H1 (cell line): ENCODE measurements around the gene ZBTB46. TPM values are rescaled to one million over a fixed set of nuclear protein-coding genes. Genes with fewer than 3 reads are reported as not detected.

Source experiments
- CTCF ChIA-PET: fragments of 300-600 bp; sonication (Branson Sonifier 250); formaldehyde crosslinking; loops from one replicate; lab custom pipeline; 2021; ENCODE audit not compliant: partially characterized antibody; lab: Charles Lee
- POLR2A ChIA-PET: fragments of 300-600 bp; sonication (Branson Sonifier 250); formaldehyde crosslinking; loops from one replicate; lab custom pipeline; 2021; ENCODE audit warnings: inconsistent platforms; ENCODE audit not compliant: partially characterized antibody; lab: Charles Lee
- DNase-seq, 2 experiments: peaks; one replicate each; pipeline versions ENCODE4 v3.0.0 to v3.0.0-alpha.2; 2010 to 2022; ENCODE audit warnings: low spot score in 2 of 2, low read depth in 1 of 2, mixed read lengths in 1 of 2
- FAIRE-seq: peaks from 2 replicates; lab custom pipeline; 2011; peaks lifted over from hg19 to GRCh38; lab: Jason Lieb, UNC
- H2AFZ ChIP-seq: 2 replicates; pipeline ENCODE4 v1.8.1; 2012; ENCODE audit warnings: low read length, inconsistent platforms
- H2AK5ac ChIP-seq: 2 replicates; pipeline ENCODE4 v1.6.1; 2013; ENCODE audit warnings: low read depth, low read length
- H2BK120ac ChIP-seq: replicated peaks from 2 replicates; pipeline ENCODE3; 2013; ENCODE audit warnings: low read depth, low read length, inconsistent platforms
- H2BK12ac ChIP-seq: 2 replicates; pipeline ENCODE4 v1.6.1; 2013; ENCODE audit warnings: low read depth, low read length
- H2BK15ac ChIP-seq: 2 replicates; pipeline ENCODE4 v1.6.1; 2013; ENCODE audit warnings: low read length
- H2BK20ac ChIP-seq: 2 replicates; pipeline ENCODE4 v1.6.1; 2013; ENCODE audit warnings: low read length
- H2BK5ac ChIP-seq: 2 replicates; pipeline ENCODE4 v1.6.1; 2013; ENCODE audit warnings: low read depth, low read length
- H3K14ac ChIP-seq: 2 replicates; pipeline ENCODE4 v1.6.1; 2013; ENCODE audit warnings: inconsistent platforms; ENCODE audit not compliant: insufficient read length
- H3K18ac ChIP-seq: 2 replicates; pipeline ENCODE4 v1.6.1; 2013; ENCODE audit warnings: low read length; ENCODE audit errors: extremely low read depth
- H3K23ac ChIP-seq: 2 replicates; pipeline ENCODE4 v1.6.1; 2013; ENCODE audit warnings: inconsistent platforms; ENCODE audit not compliant: insufficient read length
- H3K23me2 ChIP-seq: 2 replicates; pipeline ENCODE4 v1.6.1; 2013; ENCODE audit warnings: low read depth, low read length
- H3K27ac ChIP-seq: 2 replicates; pipeline ENCODE4 v1.6.1; 2011; ENCODE audit warnings: low read depth, low read length, inconsistent platforms
- H3K27me3 ChIP-seq, 4 experiments: replicated peaks in 1 of 4; 1 replicate in 1 of 4; 2 replicates in 3 of 4; pipeline versions ENCODE4 v1.6.1 to v1.8.1; 2011 to 2013; ENCODE audit warnings: low read length in 3 of 4, mild to moderate bottlenecking in 3 of 4, inconsistent platforms in 2 of 4, mixed read lengths in 2 of 4, moderate library complexity in 1 of 4; ENCODE audit not compliant: control insufficient read depth in 3 of 4, insufficient read depth in 3 of 4; ENCODE audit errors: extremely low read depth in 1 of 4
- H3K36me3 ChIP-seq, 4 experiments: 2 replicates each; pipeline versions ENCODE4 v1.6.1 to v1.8.1; 2011 to 2013; ENCODE audit warnings: mild to moderate bottlenecking in 4 of 4, low read length in 3 of 4, moderate library complexity in 2 of 4, control low read depth in 1 of 4, inconsistent platforms in 1 of 4; ENCODE audit not compliant: insufficient read depth in 4 of 4, control insufficient read depth in 2 of 4
- H3K4ac ChIP-seq: replicated peaks from 2 replicates; pipeline ENCODE3; 2013; ENCODE audit warnings: low read length, low read depth, mixed read lengths, inconsistent platforms; ENCODE audit not compliant: insufficient read length
- H3K4me1 ChIP-seq, 4 experiments: replicated peaks in 1 of 4; 1 replicate in 1 of 4; 2 replicates in 3 of 4; pipeline versions ENCODE4 v1.6.1 to v1.8.1; 2011 to 2013; ENCODE audit warnings: low read length in 3 of 4, inconsistent platforms in 2 of 4, mixed read lengths in 1 of 4; ENCODE audit not compliant: insufficient read depth in 4 of 4, control insufficient read depth in 3 of 4
- H3K4me2 ChIP-seq, 2 experiments: 2 replicates each; pipeline versions ENCODE4 v1.6.1 to v1.8.1; 2011 to 2013; ENCODE audit warnings: low read depth in 2 of 2, low read length in 2 of 2, control low read depth in 1 of 2, inconsistent platforms in 1 of 2, mild to moderate bottlenecking in 1 of 2; ENCODE audit not compliant: insufficient read depth in 1 of 2
- H3K4me3 ChIP-seq, 4 experiments: fragments of 200-600, 300-600 bp in 1 of 4; sonication (generic), shearing (Covaris generic), sonication (Bioruptor Twin) in 1 of 4; 2 replicates each; pipeline versions ENCODE4 v1.5.1 to v1.8.1; 2011 to 2016; ENCODE audit warnings: low read length in 4 of 4, low read depth in 3 of 4, control low read depth in 2 of 4, inconsistent platforms in 2 of 4, mild to moderate bottlenecking in 2 of 4, mixed read lengths in 1 of 4, moderate library complexity in 1 of 4; ENCODE audit not compliant: insufficient read depth in 2 of 4; ENCODE audit errors: extremely low read depth in 1 of 4
- H3K56ac ChIP-seq: replicated peaks from 2 replicates; pipeline ENCODE3; 2013; ENCODE audit warnings: low read depth, mild to moderate bottlenecking, mixed read lengths, low read length, inconsistent platforms; ENCODE audit not compliant: insufficient read length
- H3K79me1 ChIP-seq: 2 replicates; pipeline ENCODE4 v1.6.1; 2013; ENCODE audit warnings: low read depth, low read length, control low read depth
- H3K79me2 ChIP-seq, 2 experiments: 2 replicates each; pipeline versions ENCODE4 v1.6.1 to v1.8.1; 2012 to 2013; ENCODE audit warnings: low read length in 2 of 2, mild to moderate bottlenecking in 2 of 2, inconsistent platforms in 1 of 2; ENCODE audit not compliant: insufficient read depth in 2 of 2, control insufficient read depth in 1 of 2
- H3K9ac ChIP-seq, 4 experiments: replicated peaks in 1 of 4; 1 replicate in 1 of 4; 2 replicates in 3 of 4; pipeline versions ENCODE4 v1.6.1 to v1.8.1; 2011 to 2013; ENCODE audit warnings: low read depth in 3 of 4, low read length in 3 of 4, control low read depth in 2 of 4, mild to moderate bottlenecking in 2 of 4, moderate library complexity in 2 of 4, inconsistent platforms in 1 of 4; ENCODE audit errors: extremely low read depth in 1 of 4
- H3K9me3 ChIP-seq, 2 experiments: 2 replicates each; pipeline versions ENCODE4 v1.6.1 to v1.8.1; 2012 to 2013; ENCODE audit warnings: mild to moderate bottlenecking in 2 of 2, moderate library complexity in 2 of 2, control low read depth in 1 of 2, inconsistent platforms in 1 of 2, low read depth in 1 of 2, low read length in 1 of 2, mixed read lengths in 1 of 2; ENCODE audit not compliant: insufficient read depth in 2 of 2
- H4K20me1 ChIP-seq, 2 experiments: replicated peaks in 1 of 2; 2 replicates each; pipeline versions ENCODE3 to v1.8.1; 2011 to 2013; ENCODE audit warnings: inconsistent platforms in 2 of 2, low read length in 2 of 2, mild to moderate bottlenecking in 1 of 2; ENCODE audit not compliant: insufficient read depth in 2 of 2, control insufficient read depth in 1 of 2
- H4K5ac ChIP-seq: 2 replicates; pipeline ENCODE4 v1.6.1; 2013; ENCODE audit warnings: low read length, low read depth, mixed read lengths, inconsistent platforms; ENCODE audit not compliant: insufficient read length
- H4K8ac ChIP-seq: 2 replicates; pipeline ENCODE4 v1.8.0; 2013; ENCODE audit warnings: mild to moderate bottlenecking, moderate library complexity, low read length, inconsistent platforms; ENCODE audit not compliant: insufficient read depth; ENCODE audit errors: extremely low read depth
- H4K91ac ChIP-seq: replicated peaks from 2 replicates; pipeline ENCODE3; 2013; ENCODE audit warnings: low read length, mixed read lengths, inconsistent platforms; ENCODE audit not compliant: insufficient read length
- EZH2 ChIP-seq: fragments of 200-600 bp; sonication (generic); IDR thresholded peaks from 2 replicates; pipeline ENCODE4 v1.7.1; 2012; ENCODE audit warnings: low read depth, mild to moderate bottlenecking, moderate library complexity, low read length, inconsistent platforms; ENCODE audit not compliant: severe bottlenecking
- MAX ChIP-seq: IDR thresholded peaks from 2 replicates; pipeline ENCODE4 v1.6.1; 2012; ENCODE audit warnings: inconsistent platforms
- RBBP5 ChIP-seq: IDR thresholded peaks from 2 replicates; pipeline ENCODE4 v1.7.1; 2012; ENCODE audit warnings: low read depth, mild to moderate bottlenecking, inconsistent platforms, low read length, moderate library complexity, borderline replicate concordance
- RFX5 ChIP-seq: IDR thresholded peaks from 2 replicates; pipeline ENCODE4 v1.6.1; 2011; ENCODE audit warnings: low read depth, low read length, improper control_type of control experiment, borderline replicate concordance
- SIX5 ChIP-seq: IDR thresholded peaks from 2 replicates; pipeline ENCODE4 v1.6.1; 2011; ENCODE audit warnings: mild to moderate bottlenecking, low read depth, low read length
- TAF1 ChIP-seq: IDR thresholded peaks from 2 replicates; pipeline ENCODE4 v1.6.1; 2011; ENCODE audit warnings: mild to moderate bottlenecking, low read depth, low read length
- TBP ChIP-seq: IDR thresholded peaks from 2 replicates; pipeline ENCODE4 v1.6.1; 2011; ENCODE audit warnings: low read depth, low read length, improper control_type of control experiment
- WGBS, 2 experiments: shearing (Covaris generic) in 1 of 2; methylation state at CpG; one replicate each; pipeline versions ENCODE4 v1.1.6 to v1.1.7; 2013 to 2015; ENCODE audit warnings: low lambda C conversion rate in 2 of 2, mixed read lengths in 2 of 2, inconsistent platforms in 1 of 2, low coverage in 1 of 2, missing lambda C conversion rate in 1 of 2; ENCODE audit not compliant: insufficient replicate concordance in 2 of 2, insufficient coverage in 1 of 2, insufficient read length in 1 of 2; ENCODE audit errors: extremely low coverage in 1 of 2, missing lambda C conversion rate in 1 of 2; 5-methylcytosine and 5-hydroxymethylcytosine counted together
- long read RNA-seq, 2 experiments: library from RNA in 1 of 2; library from capped mRNA in 1 of 2; stranded (forward); transcript quantifications; one replicate each; pipeline ENCODE4 v2.0.0, GENCODE V29; 2021; ENCODE audit warnings: inconsistent platforms in 1 of 2
- polyA minus RNA-seq, 3 experiments: library from RNA; depleted of rRNA, polyadenylated mRNA; stranded (reverse); fragments of >200 nt; gene quantifications; 1 replicate in 2 of 3; 2 replicates in 1 of 3; pipeline ENCODE4 v1.2.3, GENCODE V29; 2011
- polyA plus RNA-seq, 7 experiments: library from polyadenylated mRNA; depleted of rRNA in 3 of 7; stranded (reverse) in 5 of 7; unstranded in 2 of 7; fragments of >200 nt in 5 of 7; fragments of 200-250 nt in 2 of 7; gene quantifications; 1 replicate in 5 of 7; 2 replicates in 1 of 7; 4 replicates in 1 of 7; pipeline versions ENCODE4 v1.2.1 to v1.2.3, GENCODE V29; 2011 to 2013; ENCODE audit warnings: missing spikeins in 2 of 7, mixed read lengths in 2 of 7
- total RNA-seq: library from RNA; stranded (reverse); fragmentation: NEBNext Ultra II Directional; extraction: Animal tissue kit (Norgen Biotek cat#: 25700); gene quantifications from 2 replicates; pipeline ENCODE4 v1.2.1, GENCODE V29; 2021
- TF ChIP-seq, protein P1 (sequence below): IDR thresholded peaks from 2 replicates; pipeline ENCODE4 v1.6.1; 2012; ENCODE audit warnings: inconsistent platforms

Gene ZBTB46
- total RNA-seq (21.1 and 22.4 TPM in 2 replicates), polyA plus RNA-seq (2011; rRNA removed) (6.4 and 10.7 TPM in 2 replicates), polyA minus RNA-seq (2011; rRNA and poly(A)+ RNA removed) (32.8 and 34.9 TPM in 2 replicates)
- 8.6 TPM for polyA plus RNA-seq (2011; cell fraction: cytosol; rRNA removed)
- 14.3 TPM for polyA plus RNA-seq (2011; cell fraction: nucleus; rRNA removed)
- 8.5 to 11.4 TPM (median 10.9 TPM) in 4 replicates for polyA plus RNA-seq (2012, experiment 1 of 2)
- 11.3 TPM for polyA plus RNA-seq (2012, experiment 2 of 2)
- 7.1 TPM for polyA plus RNA-seq (2013, experiment 1 of 2)
- polyA plus RNA-seq (2013, experiment 2 of 2), result 7.8 TPM
- 22.2 TPM for polyA minus RNA-seq (2011; cell fraction: cytosol; rRNA and poly(A)+ RNA removed)
- polyA minus RNA-seq (2011; cell fraction: nucleus; rRNA and poly(A)+ RNA removed), result 18.9 TPM
- long read RNA-seq, experiment 1, full-length matches to known transcripts, result 1 of 11 reads
- long read RNA-seq, experiment 1, partial matches to known transcripts, result 0 of 11 reads
- long read RNA-seq, experiment 1, other reads (novel, unspliced or antisense), result 10 of 11 reads
- long read RNA-seq, experiment 2, partial matches to known transcripts, result 0 of 3 reads
- long read RNA-seq, experiment 2, other reads (novel, unspliced or antisense), result 3 of 3 reads

GRCh38 chr20:63830841-63831588, at the start of gene ZBTB46:
TSS of gene ZBTB46 (minus strand) at chr20:63831264. CDS start at chr20:63790757, 40,507 bp downstream.
- Histone ChIP-seq H3K9ac (peak within 1 kb of the TSS in 2 of 4 experiments; percentile 41 to 61; a peak in 3 of 7 replicates), H3K4me3 (peak within 1 kb of the TSS; percentile 54 to 80 (median 56)), H3K79me1 (peaks cover 7% of the 10 kb centered on the region), H2AFZ (no peak within 1 kb of the TSS; the same call in 1 of the 2 replicates), H2BK15ac (no peak within 1 kb of the TSS), H2AK5ac (no peak within 1 kb of the TSS), H3K14ac (no peak within 1 kb of the TSS), H3K4ac (no peak within 1 kb of the TSS), H3K4me1 (peaks cover 4 to 30% (median 21%) of the 10 kb centered on the region in 4 experiments), H3K56ac (peak within 1 kb of the TSS; percentile 22), H3K23me2 (peaks cover 15% of the 10 kb centered on the region; the same call in 1 of the 2 replicates), H3K27ac (no peak within 1 kb of the TSS), H4K91ac (peak within 1 kb of the TSS; percentile 65), H2BK120ac (no peak within 1 kb of the TSS), H3K18ac (peak within 1 kb of the TSS; percentile 71; the same call in 1 of the 2 replicates), H3K23ac (no peak within 1 kb of the TSS), H3K4me2 (peak within 1 kb of the TSS; percentile 79 to 96), H3K79me2 (peaks cover 7 to 34% of the 10 kb centered on the region in 2 experiments), H2BK20ac (no peak within 1 kb of the TSS), H4K8ac (peak within 1 kb of the TSS; percentile 88), H2BK12ac (no peak within 1 kb of the TSS), H3K9me3 (no peaks in the 10 kb centered on the region), H4K20me1 (peaks cover 5 to 17% of the 10 kb centered on the region in 2 experiments), H3K27me3 (peaks cover 14 to 36% (median 28%) of the 10 kb centered on the region in 4 experiments; a peak in 6 of 7 replicates), H2BK5ac (no peak within 1 kb of the TSS), H4K5ac (no peak within 1 kb of the TSS), H3K36me3 (no peaks in the 10 kb centered on the region; a peak in 1 of 8 replicates)
- ChIA-PET CTCF (no interaction called here), POLR2A (interaction anchor here (0.6 kb wide), 1 partner anchor 354 kb away, joined by 3 read pairs; no protein-coding TSS in a partner anchor)
- DNase-seq (no peak), FAIRE-seq (no peak)
- 0% methylated on average over 5 of the region's 147 CpGs; no CpG with 5 or more reads in 1 of the 2 experiments for WGBS, 2 experiments
- TF ChIP-seq SIX5 (no peak), MAX (no peak), RFX5 (no peak), EZH2 (no peak), RBBP5 (no peak), TAF1 (no peak), TBP (no peak)
- TF ChIP-seq, protein P1, sequence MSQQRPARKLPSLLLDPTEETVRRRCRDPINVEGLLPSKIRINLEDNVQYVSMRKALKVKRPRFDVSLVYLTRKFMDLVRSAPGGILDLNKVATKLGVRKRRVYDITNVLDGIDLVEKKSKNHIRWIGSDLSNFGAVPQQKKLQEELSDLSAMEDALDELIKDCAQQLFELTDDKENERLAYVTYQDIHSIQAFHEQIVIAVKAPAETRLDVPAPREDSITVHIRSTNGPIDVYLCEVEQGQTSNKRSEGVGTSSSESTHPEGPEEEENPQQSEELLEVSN, result no peak
